ENCODE results near the gene ANKMY1.

DNA sequence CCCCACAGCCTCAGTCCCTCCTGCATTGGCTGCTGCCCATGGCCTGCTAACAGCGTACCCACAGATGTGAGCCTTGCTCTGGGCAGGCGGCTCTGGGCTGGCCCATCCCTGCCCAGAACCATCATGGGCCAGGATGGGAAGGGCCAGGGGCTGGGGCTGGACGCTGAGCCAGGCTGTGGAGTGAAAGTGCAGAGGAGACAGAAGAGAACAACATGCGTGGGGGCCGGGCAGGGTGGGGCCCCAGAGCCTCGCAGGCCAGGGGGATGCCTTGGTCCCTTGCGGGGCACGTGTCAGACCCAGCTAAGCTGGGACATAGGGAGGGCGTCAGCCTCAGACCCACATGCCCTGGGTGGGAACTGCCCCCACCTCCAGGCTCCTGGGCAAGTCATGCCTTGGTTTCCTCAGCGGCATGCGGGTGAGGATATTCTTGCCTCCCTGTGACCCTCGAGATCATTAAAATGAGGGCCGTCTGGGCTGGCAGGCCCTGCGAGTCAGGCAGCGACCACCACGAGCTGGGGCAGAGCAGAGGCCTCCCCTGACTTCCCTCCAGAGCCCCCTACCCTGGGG, 95.0 kb downstream of the ANKMY1 start:
- TF ChIP-seq POLR2A (IDR thresholded peaks at IDR 0.05) = no peak
- TF ChIP-seq, protein P1, sequence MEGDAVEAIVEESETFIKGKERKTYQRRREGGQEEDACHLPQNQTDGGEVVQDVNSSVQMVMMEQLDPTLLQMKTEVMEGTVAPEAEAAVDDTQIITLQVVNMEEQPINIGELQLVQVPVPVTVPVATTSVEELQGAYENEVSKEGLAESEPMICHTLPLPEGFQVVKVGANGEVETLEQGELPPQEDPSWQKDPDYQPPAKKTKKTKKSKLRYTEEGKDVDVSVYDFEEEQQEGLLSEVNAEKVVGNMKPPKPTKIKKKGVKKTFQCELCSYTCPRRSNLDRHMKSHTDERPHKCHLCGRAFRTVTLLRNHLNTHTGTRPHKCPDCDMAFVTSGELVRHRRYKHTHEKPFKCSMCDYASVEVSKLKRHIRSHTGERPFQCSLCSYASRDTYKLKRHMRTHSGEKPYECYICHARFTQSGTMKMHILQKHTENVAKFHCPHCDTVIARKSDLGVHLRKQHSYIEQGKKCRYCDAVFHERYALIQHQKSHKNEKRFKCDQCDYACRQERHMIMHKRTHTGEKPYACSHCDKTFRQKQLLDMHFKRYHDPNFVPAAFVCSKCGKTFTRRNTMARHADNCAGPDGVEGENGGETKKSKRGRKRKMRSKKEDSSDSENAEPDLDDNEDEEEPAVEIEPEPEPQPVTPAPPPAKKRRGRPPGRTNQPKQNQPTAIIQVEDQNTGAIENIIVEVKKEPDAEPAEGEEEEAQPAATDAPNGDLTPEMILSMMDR (IDR thresholded peaks at IDR 0.05) = no peak
